Mesendoderm (in vitro differentiated cells): ENCODE results near the gene GGT5.
"Not testable (repeated sequence)": the region's sequence is repeated elsewhere in the genome, so short reads cannot be mapped to it uniquely, and the experiment has no call there.

Experiments used
- DNase-seq: peaks from one replicate; pipeline ENCODE4 v3.0.0; 2013
- H2AK5ac ChIP-seq: 2 replicates; pipeline ENCODE4 v1.6.1; 2013; ENCODE audit warnings: low read length, inconsistent platforms
- H2BK120ac ChIP-seq: 2 replicates; pipeline ENCODE4 v1.6.1; 2013; ENCODE audit warnings: low read depth, mild to moderate bottlenecking, low read length, moderate library complexity, mixed read lengths
- H2BK15ac ChIP-seq: replicated peaks from 2 replicates; pipeline ENCODE4 v1.6.1; 2013; ENCODE audit warnings: low read depth, mild to moderate bottlenecking, moderate library complexity
- H2BK5ac ChIP-seq: 2 replicates; pipeline ENCODE4 v1.6.1; 2013; ENCODE audit warnings: low read length, inconsistent platforms
- H3K18ac ChIP-seq: 2 replicates; pipeline ENCODE4 v1.6.1; 2013; ENCODE audit warnings: mild to moderate bottlenecking, low read length, mixed read lengths
- H3K23ac ChIP-seq: one replicate; pipeline ENCODE4 v1.6.1; 2013; ENCODE audit warnings: low read length
- H3K27ac ChIP-seq: 2 replicates; pipeline ENCODE4 v1.5.1; 2013; ENCODE audit warnings: low read depth, mild to moderate bottlenecking, inconsistent platforms, low read length, moderate library complexity
- H3K27me3 ChIP-seq: 2 replicates; pipeline ENCODE4 v1.6.1; 2013; ENCODE audit warnings: low read length, control low read depth, mild to moderate bottlenecking, inconsistent platforms; ENCODE audit not compliant: insufficient read depth, poor library complexity
- H3K36me3 ChIP-seq: 2 replicates; pipeline ENCODE4 v1.6.1; 2013; ENCODE audit warnings: low read length, inconsistent platforms; ENCODE audit not compliant: control insufficient read depth, insufficient read depth
- H3K4ac ChIP-seq: one replicate; pipeline ENCODE4 v1.6.1; 2013; ENCODE audit warnings: low read depth, mild to moderate bottlenecking, low read length, moderate library complexity
- H3K4me1 ChIP-seq: 2 replicates; pipeline ENCODE4 v1.6.1; 2013; ENCODE audit warnings: low read depth, low read length, inconsistent platforms; ENCODE audit not compliant: control insufficient read depth
- H3K4me2 ChIP-seq: 2 replicates; pipeline ENCODE4 v1.6.1; 2013; ENCODE audit warnings: low read length
- H3K4me3 ChIP-seq: 2 replicates; pipeline ENCODE4 v1.5.1; 2013; ENCODE audit warnings: mild to moderate bottlenecking, low read length
- H3K56ac ChIP-seq: one replicate; pipeline ENCODE4 v1.6.1; 2013; ENCODE audit warnings: low read length
- H3K79me1 ChIP-seq: 2 replicates; pipeline ENCODE4 v1.6.1; 2013; ENCODE audit warnings: low read length, inconsistent platforms
- H3K79me2 ChIP-seq: 2 replicates; pipeline ENCODE4 v1.6.1; 2013; ENCODE audit warnings: mild to moderate bottlenecking, low read length; ENCODE audit not compliant: control insufficient read depth, insufficient read depth
- H3K9ac ChIP-seq: 2 replicates; pipeline ENCODE4 v1.6.1; 2013; ENCODE audit warnings: low read length, inconsistent platforms
- H4K5ac ChIP-seq: one replicate; pipeline ENCODE4 v1.6.1; 2013; ENCODE audit warnings: low read length
- H4K8ac ChIP-seq: one replicate; pipeline ENCODE4 v1.6.1; 2013; ENCODE audit warnings: low read depth, mild to moderate bottlenecking, control low read depth, low read length, moderate library complexity
- WGBS: extraction: QIAGEN DNeasy Blood & Tissue Kit; methylation state at CpG from one replicate; pipeline ENCODE4 v1.1.7; 2013; ENCODE audit warnings: low lambda C conversion rate, missing lambda C conversion rate; ENCODE audit not compliant: insufficient coverage; ENCODE audit errors: extremely low coverage; 5-methylcytosine and 5-hydroxymethylcytosine counted together

GGT5 gene

DNA sequence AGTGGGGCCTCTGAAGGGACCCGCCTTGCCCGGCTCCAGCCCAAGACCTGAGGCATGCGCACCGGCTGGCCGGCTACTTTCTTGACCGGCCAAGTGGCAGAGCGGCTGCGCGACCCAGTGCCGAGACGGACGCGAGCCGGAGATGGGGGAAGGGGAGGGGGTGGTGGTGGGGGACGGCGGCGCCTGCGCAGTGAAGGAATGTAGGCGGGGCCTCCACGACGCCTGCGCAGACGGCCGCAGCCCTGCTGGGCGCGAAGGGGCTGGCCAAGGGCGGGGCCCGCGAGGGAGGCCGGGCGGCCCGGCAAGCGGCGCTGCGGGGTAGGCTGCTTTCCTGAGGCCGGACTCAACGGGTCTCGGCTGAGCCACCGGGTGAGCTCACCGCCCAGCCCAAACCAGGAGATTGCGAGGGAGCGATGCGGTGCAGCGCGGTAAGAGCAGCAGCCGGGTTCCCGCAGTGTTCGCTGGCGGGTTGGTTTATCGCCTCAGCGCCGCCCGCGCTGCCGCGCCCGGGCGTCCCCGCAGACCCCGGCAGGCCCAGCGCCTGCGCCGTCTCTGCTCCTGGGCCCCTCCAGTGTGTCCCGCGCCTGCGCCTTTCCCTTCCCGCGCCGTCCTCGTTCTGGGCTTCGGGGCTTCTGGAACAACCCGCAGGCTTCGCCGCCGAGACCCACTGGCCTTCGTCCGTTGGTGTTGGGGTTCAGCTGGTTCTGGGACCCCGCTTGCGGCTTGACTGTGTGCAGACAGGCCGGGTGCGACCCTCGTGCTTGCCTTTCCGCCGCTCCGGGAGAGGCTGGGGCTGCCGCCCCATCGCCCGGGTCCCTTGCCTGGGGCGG lies 25.9 kb upstream of the GGT5 start, which contains the start of gene SPECC1L:
TSS of gene SPECC1L (plus strand) at position 276 of the 830 bp plus-strand sequence. CDS start 31,401 bp downstream, outside the sequence.
- peak within 1 kb of the TSS; percentile 88 for H3K4me3 ChIP-seq
- H2AK5ac ChIP-seq, result peak within 1 kb of the TSS; percentile 14
- no peak within 1 kb of the TSS for H2BK120ac ChIP-seq
- H3K4ac ChIP-seq, result peak within 1 kb of the TSS; percentile 65
- H3K79me2 ChIP-seq, result peaks cover 26% of the 10 kb centered on the region
- H3K36me3 ChIP-seq, result no peaks in the 10 kb centered on the region
- H3K56ac ChIP-seq, result peak within 1 kb of the TSS; percentile 98
- peak within 1 kb of the TSS; percentile 83 for H3K23ac ChIP-seq
- H3K4me2 ChIP-seq, result peak within 1 kb of the TSS; percentile 85
- peaks cover 5% of the 10 kb centered on the region for H3K79me1 ChIP-seq
- no peaks in the 10 kb centered on the region for H3K4me1 ChIP-seq
- H3K27me3 ChIP-seq, result no peaks in the 10 kb centered on the region
- no CpG with 5 or more reads among the region's 89 CpGs for WGBS
- peak within 1 kb of the TSS; percentile 98 for H3K9ac ChIP-seq
- H3K18ac ChIP-seq, result peak within 1 kb of the TSS; percentile 69
- peak within 1 kb of the TSS; percentile 96 for H3K27ac ChIP-seq
- H4K5ac ChIP-seq, result no peak within 1 kb of the TSS
- H2BK5ac ChIP-seq, result peak within 1 kb of the TSS; percentile 90
- DNase-seq, result peak; percentile 95
- no peak within 1 kb of the TSS for H4K8ac ChIP-seq
- H2BK15ac ChIP-seq, result no peak within 1 kb of the TSS

DNA sequence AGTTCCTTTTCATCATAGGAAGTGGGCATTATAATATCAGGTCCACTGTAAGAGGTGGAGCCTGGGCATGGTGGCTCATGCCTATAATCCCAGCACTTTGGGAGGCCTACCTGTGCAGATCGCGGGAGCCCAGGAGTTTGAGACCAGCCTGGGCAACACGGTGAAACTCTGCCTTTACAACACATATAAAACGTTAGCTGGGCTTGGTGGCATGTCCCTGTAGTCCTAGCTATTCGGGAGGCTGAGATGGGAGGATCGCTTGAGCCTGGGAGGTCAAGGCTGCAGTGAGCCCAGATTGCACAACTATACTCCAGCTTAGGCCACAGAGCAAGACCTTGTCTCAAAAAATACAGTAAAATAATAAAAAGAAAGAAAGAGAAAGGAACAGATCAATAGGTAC lies 21.6 kb upstream of the GGT5 start:
- H3K27ac ChIP-seq, H3K23ac ChIP-seq, H3K4me2 ChIP-seq, H3K4me3 ChIP-seq, DNase-seq, H3K79me2 ChIP-seq, H3K56ac ChIP-seq, H3K18ac ChIP-seq, H4K5ac ChIP-seq, H3K36me3 ChIP-seq, H2BK120ac ChIP-seq, H3K4ac ChIP-seq, H2BK15ac ChIP-seq, H4K8ac ChIP-seq, H3K79me1 ChIP-seq, H3K9ac ChIP-seq, H3K4me1 ChIP-seq, H2BK5ac ChIP-seq, H3K27me3 ChIP-seq, H2AK5ac ChIP-seq: not testable (repeated sequence)
- no CpG with 5 or more reads among the region's 6 CpGs for WGBS

DNA sequence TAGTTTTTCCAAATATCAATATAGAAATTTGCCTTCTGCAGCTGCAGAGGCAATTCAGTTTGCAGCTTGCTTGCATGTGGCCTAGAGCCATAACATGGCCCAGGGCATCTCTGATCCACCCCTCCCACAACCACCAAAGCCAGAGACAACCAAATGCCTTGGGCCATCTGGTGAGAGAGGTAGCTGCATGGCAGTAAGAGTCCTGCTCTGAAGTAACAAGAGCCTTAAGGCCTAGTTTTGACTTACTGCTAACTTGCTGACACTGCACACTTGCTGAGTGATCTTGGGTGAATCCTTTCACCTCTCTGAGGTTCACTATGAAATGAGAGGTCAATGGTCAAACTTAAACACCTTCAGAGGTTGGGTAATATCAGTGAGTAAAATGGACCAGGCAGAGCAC lies 20.9 kb upstream of the GGT5 start:
- Histone ChIP-seq H3K23ac (no peak overlapping the region), H3K79me1 (no peaks in the 10 kb centered on the region), H4K5ac (no peak overlapping the region), H3K4me1 (no peaks in the 10 kb centered on the region), H3K79me2 (no peaks in the 10 kb centered on the region), H2BK120ac (no peak overlapping the region), H3K4me2 (no peak overlapping the region), H3K56ac (no peak overlapping the region), H3K27ac (no peak overlapping the region), H3K4me3 (no peak overlapping the region), H3K27me3 (no peaks in the 10 kb centered on the region), H4K8ac (no peak overlapping the region), H2BK5ac (no peak overlapping the region), H3K4ac (no peak overlapping the region), H2BK15ac (no peak overlapping the region), H3K36me3 (no peaks in the 10 kb centered on the region), H3K9ac (no peak overlapping the region), H2AK5ac (no peak overlapping the region), H3K18ac (no peak overlapping the region)
- DNase-seq, result no peak

DNA sequence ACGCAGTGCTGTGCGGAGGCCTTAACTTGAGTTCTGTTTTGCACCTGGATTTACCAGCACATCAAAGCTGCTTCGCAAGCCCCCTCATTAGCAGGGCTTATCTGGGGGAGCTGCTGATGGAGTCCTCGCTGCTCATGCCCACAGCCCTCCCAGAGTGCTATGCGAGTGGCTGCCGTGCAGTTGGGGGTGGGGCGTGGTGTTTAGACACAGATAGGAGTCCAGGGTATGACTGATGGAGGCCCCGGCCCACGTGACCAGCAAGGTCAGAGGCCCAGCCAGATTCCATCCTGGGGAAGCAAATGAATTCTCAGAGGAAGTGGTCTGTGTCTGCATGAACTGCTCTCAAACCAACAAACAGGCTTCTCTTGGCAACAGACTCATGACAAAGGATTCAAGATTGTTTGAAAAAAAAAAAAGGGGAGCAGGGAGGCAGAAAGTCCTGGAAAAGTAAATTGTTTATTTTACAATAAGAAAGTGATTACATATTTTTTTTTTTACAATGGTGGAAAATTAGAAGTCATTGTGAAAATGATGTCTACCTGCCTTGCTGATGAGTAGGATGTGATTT lies 19.5 kb upstream of the GGT5 start:
- not testable (repeated sequence) for H3K23ac ChIP-seq, H2BK15ac ChIP-seq, H4K5ac ChIP-seq, H2BK5ac ChIP-seq, H3K79me1 ChIP-seq, H3K27ac ChIP-seq, H2AK5ac ChIP-seq, H3K4ac ChIP-seq, H3K79me2 ChIP-seq, H3K56ac ChIP-seq, H3K9ac ChIP-seq, DNase-seq, H3K27me3 ChIP-seq, H2BK120ac ChIP-seq, H3K36me3 ChIP-seq, H4K8ac ChIP-seq, H3K4me3 ChIP-seq, H3K4me1 ChIP-seq, H3K4me2 ChIP-seq, H3K18ac ChIP-seq
- WGBS, result no CpG with 5 or more reads among the region's 9 CpGs

DNA sequence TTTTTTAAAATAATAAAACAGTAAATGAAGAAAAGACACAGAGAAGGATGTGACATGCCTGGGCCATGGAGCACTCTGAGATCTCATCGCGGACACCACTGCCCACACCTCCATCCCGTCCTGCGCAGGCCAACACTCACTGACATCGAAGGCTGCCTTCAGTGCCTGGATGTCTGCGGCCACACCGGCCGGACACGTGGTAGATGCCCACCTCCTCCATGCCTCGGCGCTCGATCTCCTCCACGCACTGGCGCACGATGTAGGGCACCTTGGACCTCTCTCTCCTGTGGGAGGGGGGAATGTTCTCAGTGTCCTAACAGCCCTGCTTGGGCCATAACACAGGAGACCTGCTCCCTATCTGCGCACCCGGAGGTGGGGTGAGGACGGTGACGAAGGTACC lies 18.6 kb upstream of the GGT5 start:
- not testable (repeated sequence) for H3K4me3 ChIP-seq, H4K8ac ChIP-seq, H4K5ac ChIP-seq, H3K18ac ChIP-seq, DNase-seq, H3K9ac ChIP-seq, H2BK5ac ChIP-seq, H3K4ac ChIP-seq, H3K79me1 ChIP-seq, H3K79me2 ChIP-seq, H3K23ac ChIP-seq, H3K4me1 ChIP-seq, H2AK5ac ChIP-seq, H3K27ac ChIP-seq, H3K36me3 ChIP-seq, H3K56ac ChIP-seq, H3K27me3 ChIP-seq, H2BK120ac ChIP-seq, H2BK15ac ChIP-seq, H3K4me2 ChIP-seq
- WGBS, result no CpG with 5 or more reads among the region's 19 CpGs
